Nephron (organoid): ENCODE measurements around the gene FAM83F.

Experiments
- H3K27ac Mint-ChIP-seq, 3 experiments: 2 replicates each; pipeline ENCODE4 v1.8.0; 2020; ENCODE audit warnings: mixed read lengths in 3 of 3, mild to moderate bottlenecking in 2 of 3, moderate library complexity in 1 of 3
- H3K27me3 Mint-ChIP-seq: 2 replicates; pipeline ENCODE4 v1.8.0; 2021; ENCODE audit warnings: low read depth, mild to moderate bottlenecking, moderate library complexity, mixed read lengths
- H3K36me3 Mint-ChIP-seq: 2 replicates; pipeline ENCODE4 v1.8.0; 2020; ENCODE audit warnings: low read depth, mixed read lengths
- H3K4me1 Mint-ChIP-seq: 2 replicates; pipeline ENCODE4 v1.8.0; 2020; ENCODE audit warnings: mixed read lengths
- H3K4me3 Mint-ChIP-seq, 3 experiments: 2 replicates each; pipeline ENCODE4 v1.8.0; 2020; ENCODE audit warnings: mild to moderate bottlenecking in 3 of 3, mixed read lengths in 3 of 3, moderate library complexity in 2 of 3
- H3K9me3 Mint-ChIP-seq: 2 replicates; pipeline ENCODE4 v1.8.0; 2020; ENCODE audit warnings: mixed read lengths
- TF ChIP-seq, protein P1 (sequence below), 3 experiments: fragments of 200-600 bp; sonication (generic); IDR thresholded peaks; one replicate each; pipeline ENCODE4 v1.5.0; 2021; ENCODE audit warnings: antibody characterized with exemption in 3 of 3; ENCODE audit not compliant: unreplicated experiment in 3 of 3

The FAM83F gene

DNA sequence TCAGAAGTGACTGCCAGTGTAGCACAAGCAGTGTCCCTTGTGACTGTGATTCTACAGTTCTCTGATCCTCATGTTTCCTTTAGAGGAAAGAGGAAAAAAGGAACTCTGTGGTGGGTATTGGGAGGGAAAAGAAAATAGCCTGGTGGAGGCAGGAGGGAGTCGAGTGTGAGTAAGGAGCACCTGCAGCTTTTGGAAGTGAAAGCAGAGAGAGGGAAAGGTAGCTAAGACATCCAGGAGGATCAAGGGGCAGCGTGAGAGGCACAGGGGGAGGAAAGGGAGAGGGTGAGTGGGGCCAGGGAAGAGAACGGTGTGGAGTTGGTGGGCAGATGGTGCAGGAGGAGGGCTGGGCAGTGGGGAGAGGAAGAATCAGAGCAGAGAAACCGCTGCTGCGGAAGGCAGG, 22.1 kb upstream of the FAM83F start:
- Mint-ChIP-seq H3K4me1 (peaks cover 6% of the 10 kb centered on the region), H3K27ac (no peak overlapping the region), H3K36me3 (no peaks in the 10 kb centered on the region), H3K4me3 (no peak overlapping the region), H3K27me3 (peaks cover 59% of the 10 kb centered on the region), H3K9me3 (no peaks in the 10 kb centered on the region)
- TF ChIP-seq, protein P1, sequence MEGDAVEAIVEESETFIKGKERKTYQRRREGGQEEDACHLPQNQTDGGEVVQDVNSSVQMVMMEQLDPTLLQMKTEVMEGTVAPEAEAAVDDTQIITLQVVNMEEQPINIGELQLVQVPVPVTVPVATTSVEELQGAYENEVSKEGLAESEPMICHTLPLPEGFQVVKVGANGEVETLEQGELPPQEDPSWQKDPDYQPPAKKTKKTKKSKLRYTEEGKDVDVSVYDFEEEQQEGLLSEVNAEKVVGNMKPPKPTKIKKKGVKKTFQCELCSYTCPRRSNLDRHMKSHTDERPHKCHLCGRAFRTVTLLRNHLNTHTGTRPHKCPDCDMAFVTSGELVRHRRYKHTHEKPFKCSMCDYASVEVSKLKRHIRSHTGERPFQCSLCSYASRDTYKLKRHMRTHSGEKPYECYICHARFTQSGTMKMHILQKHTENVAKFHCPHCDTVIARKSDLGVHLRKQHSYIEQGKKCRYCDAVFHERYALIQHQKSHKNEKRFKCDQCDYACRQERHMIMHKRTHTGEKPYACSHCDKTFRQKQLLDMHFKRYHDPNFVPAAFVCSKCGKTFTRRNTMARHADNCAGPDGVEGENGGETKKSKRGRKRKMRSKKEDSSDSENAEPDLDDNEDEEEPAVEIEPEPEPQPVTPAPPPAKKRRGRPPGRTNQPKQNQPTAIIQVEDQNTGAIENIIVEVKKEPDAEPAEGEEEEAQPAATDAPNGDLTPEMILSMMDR (IDR thresholded peaks at IDR 0.05; ENCODE audit: unreplicated experiment in 3 of 3), result no peak

GRCh38 chr22:39973656-39974055, 21.1 kb upstream of the FAM83F start:
- Mint-ChIP-seq H3K27me3 (peaks cover 55% of the 10 kb centered on the region), H3K4me1 (peaks cover under 1% of the 10 kb centered on the region), H3K36me3 (no peaks in the 10 kb centered on the region), H3K27ac (no peak overlapping the region), H3K4me3 (no peak overlapping the region), H3K9me3 (no peaks in the 10 kb centered on the region)
- TF ChIP-seq, protein P1 (IDR thresholded peaks at IDR 0.05; ENCODE audit: unreplicated experiment in 3 of 3), result no peak

- Mint-ChIP-seq H3K4me3 (no peak overlapping the region), H3K9me3 (no peaks in the 10 kb centered on the region), H3K36me3 (no peaks in the 10 kb centered on the region), H3K4me1 (no peaks in the 10 kb centered on the region), H3K27me3 (peaks cover 51% of the 10 kb centered on the region), H3K27ac (no peak overlapping the region)
- TF ChIP-seq, protein P1 (IDR thresholded peaks at IDR 0.05; ENCODE audit: unreplicated experiment in 3 of 3), result no peak
Measured at GRCh38 chr22:39974065-39974464, 20.7 kb upstream of the FAM83F start.

GRCh38 chr22:39979048-39979447, 15.7 kb upstream of the FAM83F start:
- Mint-ChIP-seq H3K27me3 (peaks cover 45% of the 10 kb centered on the region), H3K4me1 (no peaks in the 10 kb centered on the region), H3K9me3 (no peaks in the 10 kb centered on the region), H3K4me3 (no peak overlapping the region), H3K36me3 (no peaks in the 10 kb centered on the region), H3K27ac (no peak overlapping the region)
- TF ChIP-seq, protein P1 (IDR thresholded peaks at IDR 0.05; ENCODE audit: unreplicated experiment in 3 of 3), result no peak

GRCh38 chr22:39979458-39979857, 15.3 kb upstream of the FAM83F start:
- TF ChIP-seq, protein P1 (IDR thresholded peaks at IDR 0.05; ENCODE audit: unreplicated experiment in 3 of 3), result no peak

DNA sequence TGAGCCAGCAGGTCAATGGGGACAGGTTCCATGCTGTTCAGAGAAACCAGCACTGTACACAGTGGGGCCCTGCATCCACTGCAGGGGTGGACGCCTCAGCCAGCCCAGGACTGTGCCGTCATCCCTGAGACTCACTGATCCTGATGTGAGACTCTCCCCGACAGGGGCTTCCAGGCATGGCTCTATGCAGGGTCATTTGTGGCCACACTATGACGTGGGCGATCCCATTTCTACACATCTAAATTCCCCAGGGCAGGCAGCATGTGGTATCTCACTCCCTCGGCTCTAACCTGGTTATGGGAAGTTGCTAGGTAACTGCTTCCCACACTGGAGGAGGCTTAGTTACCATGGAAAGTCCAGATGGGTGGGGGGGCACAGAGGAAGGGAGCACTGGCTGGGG, 14.2 kb upstream of the FAM83F start:
- TF ChIP-seq, protein P1 (IDR thresholded peaks at IDR 0.05; ENCODE audit: unreplicated experiment in 3 of 3), result no peak
- no peak overlapping the region for H3K27ac Mint-ChIP-seq
- no peaks in the 10 kb centered on the region for H3K4me1 Mint-ChIP-seq
- H3K36me3 Mint-ChIP-seq, result no peaks in the 10 kb centered on the region
- H3K4me3 Mint-ChIP-seq, result no peak overlapping the region
- no peaks in the 10 kb centered on the region for H3K9me3 Mint-ChIP-seq
- peaks cover 42% of the 10 kb centered on the region for H3K27me3 Mint-ChIP-seq

More at GRCh38 chr22:39979458-39979857, 15.3 kb upstream of the FAM83F start:
- H3K27me3 Mint-ChIP-seq, result peaks cover 45% of the 10 kb centered on the region
- H3K36me3 Mint-ChIP-seq, result no peaks in the 10 kb centered on the region
- H3K4me1 Mint-ChIP-seq, result no peaks in the 10 kb centered on the region
- no peak overlapping the region for H3K4me3 Mint-ChIP-seq
- no peaks in the 10 kb centered on the region for H3K9me3 Mint-ChIP-seq
- H3K27ac Mint-ChIP-seq, result no peak overlapping the region
